KMS-11 (cell line): ENCODE results near the gene KCND3.

Experiments
- H2AFZ ChIP-seq: fragments of 200-600 bp; sonication (generic); 2 replicates; pipeline ENCODE4 v1.6.1; 2016; ENCODE audit warnings: antibody characterized with exemption, mixed run types, low read depth
- H3K27ac ChIP-seq: fragments of 200-600 bp; sonication (generic); 2 replicates; pipeline ENCODE4 v1.6.1; 2016; ENCODE audit warnings: mild to moderate bottlenecking, mixed run types
- H3K27me3 ChIP-seq: fragments of 200-600 bp; sonication (generic); 2 replicates; pipeline ENCODE4 v1.6.1; 2017; ENCODE audit warnings: mild to moderate bottlenecking, low read depth, mixed run types, moderate library complexity; ENCODE audit not compliant: insufficient read depth
- H3K36me3 ChIP-seq: fragments of 200-600 bp; sonication (generic); 2 replicates; pipeline ENCODE4 v1.6.1; 2017; ENCODE audit warnings: mild to moderate bottlenecking, mixed run types; ENCODE audit not compliant: insufficient read depth
- H3K4me1 ChIP-seq: fragments of 200-600 bp; sonication (generic); 2 replicates; pipeline ENCODE4 v1.6.1; 2016; ENCODE audit warnings: mild to moderate bottlenecking, low read depth, mixed run types; ENCODE audit not compliant: poor library complexity, severe bottlenecking
- H3K4me2 ChIP-seq: fragments of 200-600 bp; sonication (generic); 2 replicates; pipeline ENCODE4 v1.7.0; 2016; ENCODE audit warnings: mild to moderate bottlenecking, mixed run types
- H3K4me3 ChIP-seq: fragments of 200-600 bp; sonication (generic); IDR thresholded peaks from 2 replicates; pipeline ENCODE4 v1.6.1; 2017; ENCODE audit warnings: low read depth, low read length, mixed read lengths; ENCODE audit not compliant: insufficient read depth
- H3K79me2 ChIP-seq: fragments of 200-600 bp; sonication (generic); 2 replicates; pipeline ENCODE4 v1.6.1; 2016; ENCODE audit warnings: low read depth, mixed run types; ENCODE audit not compliant: insufficient read depth
- H3K9ac ChIP-seq: fragments of 200-600 bp; sonication (generic); 2 replicates; pipeline ENCODE4 v1.6.1; 2016; ENCODE audit warnings: mild to moderate bottlenecking, mixed run types
- H4K20me1 ChIP-seq: fragments of 200-600 bp; sonication (generic); 2 replicates; pipeline ENCODE4 v1.6.1; 2016; ENCODE audit warnings: mild to moderate bottlenecking, mixed run types; ENCODE audit not compliant: insufficient read depth
- TF ChIP-seq, protein P1 (sequence below): fragments of 200-600 bp; sonication (generic); conservative IDR thresholded peaks from 2 replicates; pipeline ENCODE4 v1.6.1; 2017; ENCODE audit warnings: low read depth, mild to moderate bottlenecking, antibody characterized with exemption, low read length, moderate library complexity, mixed read lengths

Gene KCND3

DNA sequence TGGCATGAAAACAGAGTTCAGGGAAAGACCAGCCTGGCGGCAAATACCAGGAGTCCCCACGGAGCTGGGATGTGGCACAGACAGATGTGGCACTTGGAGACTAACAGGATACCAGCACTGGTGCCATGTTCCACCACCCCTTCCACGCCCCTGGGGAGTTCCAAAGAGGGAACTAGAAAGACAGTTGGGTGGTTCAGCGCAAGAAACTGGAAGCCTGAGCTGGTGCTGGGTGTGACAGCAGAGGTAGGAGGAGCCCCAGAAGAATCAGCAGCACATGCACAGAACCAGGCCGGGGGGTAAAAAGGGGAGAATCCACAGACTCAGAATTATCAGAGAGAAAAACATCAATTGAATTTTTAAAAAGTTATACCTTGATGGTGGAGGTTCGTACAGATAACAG, 211.4 kb downstream of the KCND3 start:
- no peaks in the 10 kb centered on the region for H3K27me3 ChIP-seq
- H3K4me2 ChIP-seq, result no peak overlapping the region
- no peaks in the 10 kb centered on the region for H3K4me1 ChIP-seq
- H4K20me1 ChIP-seq, result no peaks in the 10 kb centered on the region
- TF ChIP-seq, protein P1, sequence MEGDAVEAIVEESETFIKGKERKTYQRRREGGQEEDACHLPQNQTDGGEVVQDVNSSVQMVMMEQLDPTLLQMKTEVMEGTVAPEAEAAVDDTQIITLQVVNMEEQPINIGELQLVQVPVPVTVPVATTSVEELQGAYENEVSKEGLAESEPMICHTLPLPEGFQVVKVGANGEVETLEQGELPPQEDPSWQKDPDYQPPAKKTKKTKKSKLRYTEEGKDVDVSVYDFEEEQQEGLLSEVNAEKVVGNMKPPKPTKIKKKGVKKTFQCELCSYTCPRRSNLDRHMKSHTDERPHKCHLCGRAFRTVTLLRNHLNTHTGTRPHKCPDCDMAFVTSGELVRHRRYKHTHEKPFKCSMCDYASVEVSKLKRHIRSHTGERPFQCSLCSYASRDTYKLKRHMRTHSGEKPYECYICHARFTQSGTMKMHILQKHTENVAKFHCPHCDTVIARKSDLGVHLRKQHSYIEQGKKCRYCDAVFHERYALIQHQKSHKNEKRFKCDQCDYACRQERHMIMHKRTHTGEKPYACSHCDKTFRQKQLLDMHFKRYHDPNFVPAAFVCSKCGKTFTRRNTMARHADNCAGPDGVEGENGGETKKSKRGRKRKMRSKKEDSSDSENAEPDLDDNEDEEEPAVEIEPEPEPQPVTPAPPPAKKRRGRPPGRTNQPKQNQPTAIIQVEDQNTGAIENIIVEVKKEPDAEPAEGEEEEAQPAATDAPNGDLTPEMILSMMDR, result no peak
- H3K79me2 ChIP-seq, result no peaks in the 10 kb centered on the region
- no peak overlapping the region for H3K4me3 ChIP-seq
- H2AFZ ChIP-seq, result no peak overlapping the region
- H3K27ac ChIP-seq, result no peak overlapping the region
- H3K9ac ChIP-seq, result no peak overlapping the region
- H3K36me3 ChIP-seq, result no peaks in the 10 kb centered on the region

DNA sequence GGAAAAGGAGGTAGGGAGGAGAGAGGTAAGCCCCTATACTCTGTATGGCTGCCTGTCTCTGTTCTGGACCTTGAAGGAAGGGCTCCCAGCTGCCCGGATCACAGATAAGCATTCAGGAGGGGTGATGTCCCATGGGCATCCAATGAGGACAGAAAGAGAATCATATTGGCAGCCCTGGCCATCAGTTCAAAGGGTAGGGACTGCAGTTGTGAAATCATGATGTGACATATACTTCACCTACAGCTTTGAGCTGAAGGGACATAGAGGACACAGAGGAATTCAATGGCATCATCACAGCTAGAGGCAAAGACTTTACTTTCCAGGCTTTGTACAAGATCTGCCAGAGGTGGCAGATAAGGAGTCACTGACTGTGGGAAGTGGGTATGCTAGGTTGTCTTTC, 212.2 kb downstream of the KCND3 start:
- TF ChIP-seq, protein P1, result no peak
- Histone ChIP-seq H3K27ac (no peak overlapping the region), H2AFZ (no peak overlapping the region)

DNA sequence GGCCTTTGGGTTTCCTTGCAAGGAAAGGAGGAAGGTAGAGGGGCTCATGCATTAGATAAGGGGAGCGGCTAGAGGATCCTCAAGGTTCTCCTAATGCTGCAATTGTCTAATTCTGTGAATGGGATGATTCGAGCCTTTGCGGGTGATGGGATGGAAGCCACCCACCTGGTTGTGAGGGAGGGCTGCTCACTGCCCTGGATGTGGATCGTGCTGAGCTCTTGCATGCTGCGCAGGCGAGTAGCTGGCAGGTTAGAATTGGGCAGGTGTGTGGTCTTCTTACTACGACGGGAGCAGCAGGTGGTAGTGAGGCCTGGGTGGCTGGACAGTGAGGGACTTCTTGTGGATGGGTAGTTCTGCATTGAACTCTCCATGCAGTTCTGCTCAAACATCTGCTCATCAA, 212.6 kb downstream of the KCND3 start:
- Histone ChIP-seq H3K36me3 (no peaks in the 10 kb centered on the region), H3K9ac (no peak overlapping the region), H2AFZ (no peak overlapping the region), H3K79me2 (no peaks in the 10 kb centered on the region), H3K27ac (no peak overlapping the region), H3K4me1 (no peaks in the 10 kb centered on the region), H3K4me3 (no peak overlapping the region), H4K20me1 (no peaks in the 10 kb centered on the region), H3K27me3 (no peaks in the 10 kb centered on the region), H3K4me2 (no peak overlapping the region)
- TF ChIP-seq, protein P1, result no peak

More for the DNA sequence above, 212.2 kb downstream of the KCND3 start:
- Histone ChIP-seq H3K27me3 (no peaks in the 10 kb centered on the region), H3K79me2 (no peaks in the 10 kb centered on the region), H3K36me3 (no peaks in the 10 kb centered on the region), H3K4me3 (no peak overlapping the region), H3K4me1 (no peaks in the 10 kb centered on the region), H3K9ac (no peak overlapping the region), H3K4me2 (no peak overlapping the region), H4K20me1 (no peaks in the 10 kb centered on the region)

DNA sequence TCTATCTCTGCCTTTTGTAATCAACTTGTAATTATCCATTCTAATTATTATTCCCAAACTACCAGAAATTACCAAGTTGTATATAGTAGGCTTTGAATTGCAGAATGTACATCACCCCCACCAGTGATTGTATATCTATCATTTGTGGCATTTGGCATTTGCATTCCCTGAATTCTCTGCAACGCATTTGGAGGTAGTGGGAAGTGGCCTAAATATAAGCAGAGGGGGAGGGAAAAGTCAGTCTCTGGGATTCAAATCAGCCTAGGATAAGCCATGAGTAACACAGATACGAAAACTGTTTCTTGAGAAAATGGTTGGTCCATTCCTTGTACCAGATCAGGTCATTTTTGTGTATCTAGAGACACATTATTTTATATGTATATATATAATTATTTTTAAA, 213.1 kb downstream of the KCND3 start:
- Histone ChIP-seq H3K27ac (no peak overlapping the region), H3K79me2 (no peaks in the 10 kb centered on the region), H2AFZ (no peak overlapping the region), H3K4me2 (no peak overlapping the region), H3K4me1 (no peaks in the 10 kb centered on the region), H3K4me3 (no peak overlapping the region), H3K27me3 (no peaks in the 10 kb centered on the region), H4K20me1 (no peaks in the 10 kb centered on the region), H3K36me3 (no peaks in the 10 kb centered on the region), H3K9ac (no peak overlapping the region)
- TF ChIP-seq, protein P1, result no peak
